ENCODE results near the gene TRIM72. TPM values are rescaled to one million over a fixed set of nuclear protein-coding genes. Genes with fewer than 3 reads are reported as not detected.
"Not testable (repeated sequence)": the region's sequence is repeated elsewhere in the genome, so short reads cannot be mapped to it uniquely, and the experiment has no call there.

The TRIM72 gene
- total RNA-seq, 1 donor from 2014 or later = 0.04 TPM

- Mint-ChIP-seq H3K4me1 (no peaks in the 10 kb centered on the region), H3K36me3 (no peaks in the 10 kb centered on the region), H3K27me3 (ENCODE audit: low read depth) (peaks cover 16% of the 10 kb centered on the region), H3K27ac (no peak overlapping the region), H3K4me3 (no peak overlapping the region), H3K9me3 (no peaks in the 10 kb centered on the region)
- no peak for TF ChIP-seq CTCF (IDR thresholded peaks at IDR 0.05; ENCODE audit: unreplicated experiment)
- no peak for DNase-seq (ENCODE audit: low spot score in 2 of 2, unreplicated experiment in 2 of 2)
Measured at GRCh38 chr16:31273187-31273586, 59.3 kb downstream of the TRIM72 start.

GRCh38 chr16:31273676-31274075 is 59.8 kb downstream of the TRIM72 start:
- H3K9me3 Mint-ChIP-seq = no peaks in the 10 kb centered on the region

GRCh38 chr16:31274831-31275816 is 61.2 kb downstream of the TRIM72 start:
- TF ChIP-seq CTCF (IDR thresholded peaks at IDR 0.05; ENCODE audit: unreplicated experiment) = no peak
- Mint-ChIP-seq H3K36me3 (no peaks in the 10 kb centered on the region), H3K9me3 (no peaks in the 10 kb centered on the region), H3K4me3 (no peak overlapping the region), H3K27me3 (ENCODE audit: low read depth) (peaks cover 4% of the 10 kb centered on the region), H3K27ac (no peak overlapping the region), H3K4me1 (no peaks in the 10 kb centered on the region)
- DNase-seq (ENCODE audit: low spot score in 2 of 2, unreplicated experiment in 2 of 2) = no peak

More at GRCh38 chr16:31273676-31274075, 59.8 kb downstream of the TRIM72 start:
- H3K36me3 Mint-ChIP-seq = no peaks in the 10 kb centered on the region
- H3K27me3 Mint-ChIP-seq (ENCODE audit: low read depth) = peaks cover 13% of the 10 kb centered on the region
- H3K4me1 Mint-ChIP-seq = no peaks in the 10 kb centered on the region
- DNase-seq (ENCODE audit: low spot score in 2 of 2, unreplicated experiment in 2 of 2) = no peak
- H3K4me3 Mint-ChIP-seq = no peak overlapping the region
- TF ChIP-seq CTCF (IDR thresholded peaks at IDR 0.05; ENCODE audit: unreplicated experiment) = no peak
- no peak overlapping the region for H3K27ac Mint-ChIP-seq

GRCh38 chr16:31276600-31276999 is 62.7 kb downstream of the TRIM72 start:
- no peak overlapping the region for H3K4me3 Mint-ChIP-seq
- H3K27ac Mint-ChIP-seq = no peak overlapping the region
- H3K4me1 Mint-ChIP-seq = no peaks in the 10 kb centered on the region
- no peak for DNase-seq (ENCODE audit: low spot score in 2 of 2, unreplicated experiment in 2 of 2)
- peaks cover 7% of the 10 kb centered on the region for H3K9me3 Mint-ChIP-seq
- H3K36me3 Mint-ChIP-seq = no peaks in the 10 kb centered on the region
- TF ChIP-seq CTCF (IDR thresholded peaks at IDR 0.05; ENCODE audit: unreplicated experiment) = no peak
- H3K27me3 Mint-ChIP-seq (ENCODE audit: low read depth) = peaks cover 10% of the 10 kb centered on the region

GRCh38 chr16:31277659-31278260 is 63.8 kb downstream of the TRIM72 start:
- Mint-ChIP-seq H3K4me1 (no peaks in the 10 kb centered on the region), H3K4me3 (no peak overlapping the region), H3K27ac (no peak overlapping the region), H3K9me3 (peaks cover 7% of the 10 kb centered on the region), H3K36me3 (no peaks in the 10 kb centered on the region), H3K27me3 (ENCODE audit: low read depth) (peaks cover 15% of the 10 kb centered on the region)
- TF ChIP-seq CTCF (IDR thresholded peaks at IDR 0.05; ENCODE audit: unreplicated experiment) = no peak
- no peak for DNase-seq (ENCODE audit: low spot score in 2 of 2, unreplicated experiment in 2 of 2)

- H3K4me3 Mint-ChIP-seq; H3K27ac Mint-ChIP-seq; H3K36me3 Mint-ChIP-seq; H3K9me3 Mint-ChIP-seq; DNase-seq (ENCODE audit: low spot score in 2 of 2, unreplicated experiment in 2 of 2); H3K4me1 Mint-ChIP-seq: not testable (repeated sequence)
- peaks cover 15% of the 10 kb centered on the region for H3K27me3 Mint-ChIP-seq (ENCODE audit: low read depth)
Measured at GRCh38 chr16:31278853-31279252, 64.9 kb downstream of the TRIM72 start.

Data from mesothelial cell of epicardium (in vitro differentiated cells).